ENCODE data around the gene ARHGAP24. TPM values are rescaled to one million over a fixed set of nuclear protein-coding genes. Genes with fewer than 3 reads are reported as not detected.

ARHGAP24 gene
- total RNA-seq, 1 experiment from 2014 or later: 5.4 TPM

- Histone ChIP-seq H3K4me3 (no peak overlapping the region), H3K4me1 (replicated peaks) (no peaks in the 10 kb centered on the region), H3K27me3 (replicated peaks) (no peaks in the 10 kb centered on the region), H3K9me3 (replicated peaks) (no peaks in the 10 kb centered on the region), H3K36me3 (no peaks in the 10 kb centered on the region), H3K27ac (no peak overlapping the region)
- DNase-seq (ENCODE audit: low read depth in 1 of 2, low spot score in 2 of 2): no peak
Measured at GRCh38 chr4:85703096-85703495, 228.1 kb downstream of the ARHGAP24 start.

- Histone ChIP-seq H3K4me1 (replicated peaks) (no peaks in the 10 kb centered on the region), H3K36me3 (no peaks in the 10 kb centered on the region), H3K27me3 (replicated peaks) (no peaks in the 10 kb centered on the region), H3K9me3 (replicated peaks) (no peaks in the 10 kb centered on the region), H3K4me3 (no peak overlapping the region), H3K27ac (no peak overlapping the region)
- no peak for DNase-seq (ENCODE audit: low read depth in 1 of 2, low spot score in 2 of 2)
Measured at GRCh38 chr4:85707611-85708010, 232.7 kb downstream of the ARHGAP24 start.

GRCh38 chr4:85708468-85708867, 233.5 kb downstream of the ARHGAP24 start:
- no peaks in the 10 kb centered on the region for H3K36me3 ChIP-seq
- H3K27ac ChIP-seq: no peak overlapping the region
- no peaks in the 10 kb centered on the region for H3K27me3 ChIP-seq (replicated peaks)
- DNase-seq (ENCODE audit: low read depth in 1 of 2, low spot score in 2 of 2): no peak
- H3K4me1 ChIP-seq (replicated peaks): no peaks in the 10 kb centered on the region
- H3K9me3 ChIP-seq (replicated peaks): no peaks in the 10 kb centered on the region
- H3K4me3 ChIP-seq: no peak overlapping the region

GRCh38 chr4:85713005-85713404, 238.1 kb downstream of the ARHGAP24 start:
- Histone ChIP-seq H3K4me1 (replicated peaks) (no peaks in the 10 kb centered on the region), H3K4me3 (no peak overlapping the region), H3K27ac (no peak overlapping the region), H3K27me3 (replicated peaks) (no peaks in the 10 kb centered on the region), H3K36me3 (no peaks in the 10 kb centered on the region), H3K9me3 (replicated peaks) (no peaks in the 10 kb centered on the region)
- DNase-seq (ENCODE audit: low read depth in 1 of 2, low spot score in 2 of 2): no peak

- no peak for DNase-seq (ENCODE audit: low read depth in 1 of 2, low spot score in 2 of 2)
- Histone ChIP-seq H3K9me3 (replicated peaks) (no peaks in the 10 kb centered on the region), H3K36me3 (no peaks in the 10 kb centered on the region), H3K27me3 (replicated peaks) (no peaks in the 10 kb centered on the region), H3K4me3 (no peak overlapping the region), H3K27ac (no peak overlapping the region), H3K4me1 (replicated peaks) (peaks cover 9% of the 10 kb centered on the region)
Measured at GRCh38 chr4:85715991-85716737, 241.2 kb downstream of the ARHGAP24 start.

GRCh38 chr4:85717351-85717750, 242.4 kb downstream of the ARHGAP24 start:
- Histone ChIP-seq H3K27ac (no peak overlapping the region), H3K36me3 (no peaks in the 10 kb centered on the region), H3K9me3 (replicated peaks) (no peaks in the 10 kb centered on the region), H3K4me3 (no peak overlapping the region), H3K4me1 (replicated peaks) (peaks cover 9% of the 10 kb centered on the region), H3K27me3 (replicated peaks) (no peaks in the 10 kb centered on the region)
- DNase-seq (ENCODE audit: low read depth in 1 of 2, low spot score in 2 of 2): no peak

- no peak for DNase-seq (ENCODE audit: low read depth in 1 of 2, low spot score in 2 of 2)
- Histone ChIP-seq H3K9me3 (replicated peaks) (no peaks in the 10 kb centered on the region), H3K36me3 (no peaks in the 10 kb centered on the region), H3K27ac (no peak overlapping the region), H3K27me3 (replicated peaks) (no peaks in the 10 kb centered on the region), H3K4me3 (no peak overlapping the region), H3K4me1 (replicated peaks) (peaks cover 9% of the 10 kb centered on the region)
Measured at GRCh38 chr4:85717847-85718246, 242.9 kb downstream of the ARHGAP24 start.

- no peaks in the 10 kb centered on the region for H3K27me3 ChIP-seq (replicated peaks)
- H3K4me1 ChIP-seq (replicated peaks): peaks cover 9% of the 10 kb centered on the region
- H3K9me3 ChIP-seq (replicated peaks): no peaks in the 10 kb centered on the region
- no peak overlapping the region for H3K4me3 ChIP-seq
- no peaks in the 10 kb centered on the region for H3K36me3 ChIP-seq
- DNase-seq (ENCODE audit: low read depth in 1 of 2, low spot score in 2 of 2): peak in 1 of 2 experiments; percentile 38
- H3K27ac ChIP-seq: no peak overlapping the region
Measured at GRCh38 chr4:85720735-85721134, 245.8 kb downstream of the ARHGAP24 start.

GRCh38 chr4:85722401-85722800, 247.5 kb downstream of the ARHGAP24 start:
- Histone ChIP-seq H3K4me1 (replicated peaks) (peaks cover 9% of the 10 kb centered on the region), H3K9me3 (replicated peaks) (no peaks in the 10 kb centered on the region), H3K27ac (no peak overlapping the region), H3K4me3 (no peak overlapping the region), H3K27me3 (replicated peaks) (no peaks in the 10 kb centered on the region), H3K36me3 (no peaks in the 10 kb centered on the region)
- DNase-seq (ENCODE audit: low read depth in 1 of 2, low spot score in 2 of 2): no peak

- Histone ChIP-seq H3K9me3 (replicated peaks) (no peaks in the 10 kb centered on the region), H3K27ac (no peak overlapping the region), H3K27me3 (replicated peaks) (no peaks in the 10 kb centered on the region), H3K4me3 (no peak overlapping the region), H3K36me3 (no peaks in the 10 kb centered on the region), H3K4me1 (replicated peaks) (peaks cover 9% of the 10 kb centered on the region)
- no peak for DNase-seq (ENCODE audit: low read depth in 1 of 2, low spot score in 2 of 2)
Measured at GRCh38 chr4:85722807-85723206, 247.9 kb downstream of the ARHGAP24 start.

GRCh38 chr4:85724791-85725563, 250.0 kb downstream of the ARHGAP24 start:
- no peak for DNase-seq (ENCODE audit: low read depth in 1 of 2, low spot score in 2 of 2)
- Histone ChIP-seq H3K27me3 (replicated peaks) (no peaks in the 10 kb centered on the region), H3K4me1 (replicated peaks) (peaks cover 9% of the 10 kb centered on the region), H3K27ac (no peak overlapping the region), H3K9me3 (replicated peaks) (no peaks in the 10 kb centered on the region), H3K4me3 (no peak overlapping the region), H3K36me3 (no peaks in the 10 kb centered on the region)

GRCh38 chr4:85725721-85726170, 250.8 kb downstream of the ARHGAP24 start:
- no peak for DNase-seq (ENCODE audit: low read depth in 1 of 2, low spot score in 2 of 2)
- H3K36me3 ChIP-seq: no peaks in the 10 kb centered on the region
- H3K9me3 ChIP-seq (replicated peaks): no peaks in the 10 kb centered on the region
- no peak overlapping the region for H3K4me3 ChIP-seq
- H3K27ac ChIP-seq: no peak overlapping the region
- H3K27me3 ChIP-seq (replicated peaks): no peaks in the 10 kb centered on the region
- peaks cover 3% of the 10 kb centered on the region for H3K4me1 ChIP-seq (replicated peaks)

- no peaks in the 10 kb centered on the region for H3K9me3 ChIP-seq (replicated peaks)
- no peak overlapping the region for H3K4me3 ChIP-seq
- no peak overlapping the region for H3K27ac ChIP-seq
- no peaks in the 10 kb centered on the region for H3K4me1 ChIP-seq (replicated peaks)
- H3K36me3 ChIP-seq: no peaks in the 10 kb centered on the region
- DNase-seq (ENCODE audit: low read depth in 1 of 2, low spot score in 2 of 2): no peak
- H3K27me3 ChIP-seq (replicated peaks): no peaks in the 10 kb centered on the region
Measured at GRCh38 chr4:85726555-85726954, 251.6 kb downstream of the ARHGAP24 start.

- H3K27ac ChIP-seq: no peak overlapping the region
- no peaks in the 10 kb centered on the region for H3K9me3 ChIP-seq (replicated peaks)
- DNase-seq (ENCODE audit: low read depth in 1 of 2, low spot score in 2 of 2): no peak
- H3K36me3 ChIP-seq: no peaks in the 10 kb centered on the region
- no peaks in the 10 kb centered on the region for H3K4me1 ChIP-seq (replicated peaks)
- H3K27me3 ChIP-seq (replicated peaks): no peaks in the 10 kb centered on the region
- H3K4me3 ChIP-seq: no peak overlapping the region
Measured at GRCh38 chr4:85728464-85728863, 253.5 kb downstream of the ARHGAP24 start.
